ENCODE data around the gene TPRA1.

DNA sequence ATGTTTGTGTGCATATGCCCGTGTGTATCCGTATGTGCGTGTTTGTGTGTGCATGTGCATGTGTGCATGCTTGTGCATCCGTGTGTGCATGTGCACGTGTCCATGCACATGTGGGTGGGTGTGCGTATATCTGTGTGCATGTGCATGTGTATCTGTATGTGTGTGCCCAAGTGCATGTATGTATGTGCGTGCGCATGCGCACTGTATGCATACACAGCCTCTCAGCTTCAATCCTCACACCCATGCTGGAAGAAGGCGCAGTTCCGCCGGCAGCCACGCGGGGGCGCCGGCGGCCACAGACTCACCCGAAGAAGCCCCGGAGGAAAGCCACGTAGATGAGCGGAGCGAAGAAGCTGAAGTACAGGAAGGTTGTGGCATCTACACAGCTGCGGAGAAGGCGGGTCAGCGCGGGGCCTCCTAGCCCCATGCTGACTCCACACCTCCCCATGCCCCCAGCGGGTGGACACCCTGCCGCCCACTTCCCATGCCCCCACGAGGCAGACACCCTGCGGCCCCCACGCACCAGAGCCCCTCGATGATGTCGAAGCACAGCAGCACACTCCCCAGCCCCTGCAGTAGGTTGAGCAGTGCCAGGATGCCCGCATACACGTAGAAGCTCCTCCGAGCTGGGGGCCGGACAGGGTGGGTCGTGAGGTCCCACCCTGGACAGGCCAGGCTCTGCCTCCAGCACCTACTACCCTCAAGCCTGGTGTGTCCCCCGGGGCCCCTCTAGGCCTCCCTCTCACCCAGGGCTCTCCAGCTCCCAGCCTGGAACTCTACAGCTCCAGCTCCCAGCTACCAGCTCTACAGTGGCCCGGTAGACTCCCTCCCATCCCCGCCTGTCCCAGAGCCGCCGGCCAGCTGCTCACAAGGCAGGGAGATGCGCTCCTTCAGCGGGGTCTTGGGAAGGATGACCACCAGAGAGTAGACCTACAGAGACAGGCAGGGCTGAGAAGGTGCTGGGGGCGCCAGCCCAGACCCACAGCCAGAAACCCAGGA is 15.4 kb downstream of the TPRA1 start:
- TF ChIP-seq, protein P1, sequence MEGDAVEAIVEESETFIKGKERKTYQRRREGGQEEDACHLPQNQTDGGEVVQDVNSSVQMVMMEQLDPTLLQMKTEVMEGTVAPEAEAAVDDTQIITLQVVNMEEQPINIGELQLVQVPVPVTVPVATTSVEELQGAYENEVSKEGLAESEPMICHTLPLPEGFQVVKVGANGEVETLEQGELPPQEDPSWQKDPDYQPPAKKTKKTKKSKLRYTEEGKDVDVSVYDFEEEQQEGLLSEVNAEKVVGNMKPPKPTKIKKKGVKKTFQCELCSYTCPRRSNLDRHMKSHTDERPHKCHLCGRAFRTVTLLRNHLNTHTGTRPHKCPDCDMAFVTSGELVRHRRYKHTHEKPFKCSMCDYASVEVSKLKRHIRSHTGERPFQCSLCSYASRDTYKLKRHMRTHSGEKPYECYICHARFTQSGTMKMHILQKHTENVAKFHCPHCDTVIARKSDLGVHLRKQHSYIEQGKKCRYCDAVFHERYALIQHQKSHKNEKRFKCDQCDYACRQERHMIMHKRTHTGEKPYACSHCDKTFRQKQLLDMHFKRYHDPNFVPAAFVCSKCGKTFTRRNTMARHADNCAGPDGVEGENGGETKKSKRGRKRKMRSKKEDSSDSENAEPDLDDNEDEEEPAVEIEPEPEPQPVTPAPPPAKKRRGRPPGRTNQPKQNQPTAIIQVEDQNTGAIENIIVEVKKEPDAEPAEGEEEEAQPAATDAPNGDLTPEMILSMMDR (IDR thresholded peaks at IDR 0.05 in 8 of 11, conservative IDR thresholded peaks at IDR 0.05 in 3 of 11) = peak; percentile 95 to 99 (median 98)
- TF ChIP-seq POLR2A (IDR thresholded peaks at IDR 0.05) = no peak
